H1 (cell line): Measurements from ENCODE around the gene P2RX6. TPM values are rescaled to one million over a fixed set of nuclear protein-coding genes. Genes with fewer than 3 reads are reported as not detected.
A peak's percentile ranks its signal among the peaks of the same experiment; 100 is the strongest.

Experiments used
- CTCF ChIA-PET: fragments of 300-600 bp; sonication (Branson Sonifier 250); formaldehyde crosslinking; loops from one replicate; lab custom pipeline; 2021; ENCODE audit not compliant: partially characterized antibody; lab: Charles Lee
- POLR2A ChIA-PET: fragments of 300-600 bp; sonication (Branson Sonifier 250); formaldehyde crosslinking; loops from one replicate; lab custom pipeline; 2021; ENCODE audit warnings: inconsistent platforms; ENCODE audit not compliant: partially characterized antibody; lab: Charles Lee
- DNase-seq, 2 experiments: peaks; one replicate each; pipeline versions ENCODE4 v3.0.0 to v3.0.0-alpha.2; 2010 to 2022; ENCODE audit warnings: low spot score in 2 of 2, low read depth in 1 of 2, mixed read lengths in 1 of 2
- FAIRE-seq: peaks from 2 replicates; lab custom pipeline; 2011; peaks lifted over from hg19 to GRCh38; lab: Jason Lieb, UNC
- H2AFZ ChIP-seq: 2 replicates; pipeline ENCODE4 v1.8.1; 2012; ENCODE audit warnings: low read length, inconsistent platforms
- H2AK5ac ChIP-seq: 2 replicates; pipeline ENCODE4 v1.6.1; 2013; ENCODE audit warnings: low read depth, low read length
- H2BK120ac ChIP-seq: replicated peaks from 2 replicates; pipeline ENCODE3; 2013; ENCODE audit warnings: low read depth, low read length, inconsistent platforms
- H2BK12ac ChIP-seq: 2 replicates; pipeline ENCODE4 v1.6.1; 2013; ENCODE audit warnings: low read depth, low read length
- H2BK15ac ChIP-seq: 2 replicates; pipeline ENCODE4 v1.6.1; 2013; ENCODE audit warnings: low read length
- H2BK20ac ChIP-seq: 2 replicates; pipeline ENCODE4 v1.6.1; 2013; ENCODE audit warnings: low read length
- H2BK5ac ChIP-seq: 2 replicates; pipeline ENCODE4 v1.6.1; 2013; ENCODE audit warnings: low read depth, low read length
- H3K14ac ChIP-seq: 2 replicates; pipeline ENCODE4 v1.6.1; 2013; ENCODE audit warnings: inconsistent platforms; ENCODE audit not compliant: insufficient read length
- H3K18ac ChIP-seq: 2 replicates; pipeline ENCODE4 v1.6.1; 2013; ENCODE audit warnings: low read length; ENCODE audit errors: extremely low read depth
- H3K23ac ChIP-seq: 2 replicates; pipeline ENCODE4 v1.6.1; 2013; ENCODE audit warnings: inconsistent platforms; ENCODE audit not compliant: insufficient read length
- H3K23me2 ChIP-seq: 2 replicates; pipeline ENCODE4 v1.6.1; 2013; ENCODE audit warnings: low read depth, low read length
- H3K27ac ChIP-seq: 2 replicates; pipeline ENCODE4 v1.6.1; 2011; ENCODE audit warnings: low read depth, low read length, inconsistent platforms
- H3K27me3 ChIP-seq, 4 experiments: replicated peaks in 1 of 4; 1 replicate in 1 of 4; 2 replicates in 3 of 4; pipeline versions ENCODE4 v1.6.1 to v1.8.1; 2011 to 2013; ENCODE audit warnings: low read length in 3 of 4, mild to moderate bottlenecking in 3 of 4, inconsistent platforms in 2 of 4, mixed read lengths in 2 of 4, moderate library complexity in 1 of 4; ENCODE audit not compliant: control insufficient read depth in 3 of 4, insufficient read depth in 3 of 4; ENCODE audit errors: extremely low read depth in 1 of 4
- H3K36me3 ChIP-seq, 4 experiments: 2 replicates each; pipeline versions ENCODE4 v1.6.1 to v1.8.1; 2011 to 2013; ENCODE audit warnings: mild to moderate bottlenecking in 4 of 4, low read length in 3 of 4, moderate library complexity in 2 of 4, control low read depth in 1 of 4, inconsistent platforms in 1 of 4; ENCODE audit not compliant: insufficient read depth in 4 of 4, control insufficient read depth in 2 of 4
- H3K4ac ChIP-seq: replicated peaks from 2 replicates; pipeline ENCODE3; 2013; ENCODE audit warnings: low read length, low read depth, mixed read lengths, inconsistent platforms; ENCODE audit not compliant: insufficient read length
- H3K4me1 ChIP-seq, 4 experiments: replicated peaks in 1 of 4; 1 replicate in 1 of 4; 2 replicates in 3 of 4; pipeline versions ENCODE4 v1.6.1 to v1.8.1; 2011 to 2013; ENCODE audit warnings: low read length in 3 of 4, inconsistent platforms in 2 of 4, mixed read lengths in 1 of 4; ENCODE audit not compliant: insufficient read depth in 4 of 4, control insufficient read depth in 3 of 4
- H3K4me2 ChIP-seq, 2 experiments: 2 replicates each; pipeline versions ENCODE4 v1.6.1 to v1.8.1; 2011 to 2013; ENCODE audit warnings: low read depth in 2 of 2, low read length in 2 of 2, control low read depth in 1 of 2, inconsistent platforms in 1 of 2, mild to moderate bottlenecking in 1 of 2; ENCODE audit not compliant: insufficient read depth in 1 of 2
- H3K4me3 ChIP-seq, 4 experiments: fragments of 200-600, 300-600 bp in 1 of 4; sonication (generic), shearing (Covaris generic), sonication (Bioruptor Twin) in 1 of 4; 2 replicates each; pipeline versions ENCODE4 v1.5.1 to v1.8.1; 2011 to 2016; ENCODE audit warnings: low read length in 4 of 4, low read depth in 3 of 4, control low read depth in 2 of 4, inconsistent platforms in 2 of 4, mild to moderate bottlenecking in 2 of 4, mixed read lengths in 1 of 4, moderate library complexity in 1 of 4; ENCODE audit not compliant: insufficient read depth in 2 of 4; ENCODE audit errors: extremely low read depth in 1 of 4
- H3K56ac ChIP-seq: replicated peaks from 2 replicates; pipeline ENCODE3; 2013; ENCODE audit warnings: low read depth, mild to moderate bottlenecking, mixed read lengths, low read length, inconsistent platforms; ENCODE audit not compliant: insufficient read length
- H3K79me1 ChIP-seq: 2 replicates; pipeline ENCODE4 v1.6.1; 2013; ENCODE audit warnings: low read depth, low read length, control low read depth
- H3K79me2 ChIP-seq, 2 experiments: 2 replicates each; pipeline versions ENCODE4 v1.6.1 to v1.8.1; 2012 to 2013; ENCODE audit warnings: low read length in 2 of 2, mild to moderate bottlenecking in 2 of 2, inconsistent platforms in 1 of 2; ENCODE audit not compliant: insufficient read depth in 2 of 2, control insufficient read depth in 1 of 2
- H3K9ac ChIP-seq, 4 experiments: replicated peaks in 1 of 4; 1 replicate in 1 of 4; 2 replicates in 3 of 4; pipeline versions ENCODE4 v1.6.1 to v1.8.1; 2011 to 2013; ENCODE audit warnings: low read depth in 3 of 4, low read length in 3 of 4, control low read depth in 2 of 4, mild to moderate bottlenecking in 2 of 4, moderate library complexity in 2 of 4, inconsistent platforms in 1 of 4; ENCODE audit errors: extremely low read depth in 1 of 4
- H3K9me3 ChIP-seq, 2 experiments: 2 replicates each; pipeline versions ENCODE4 v1.6.1 to v1.8.1; 2012 to 2013; ENCODE audit warnings: mild to moderate bottlenecking in 2 of 2, moderate library complexity in 2 of 2, control low read depth in 1 of 2, inconsistent platforms in 1 of 2, low read depth in 1 of 2, low read length in 1 of 2, mixed read lengths in 1 of 2; ENCODE audit not compliant: insufficient read depth in 2 of 2
- H4K20me1 ChIP-seq, 2 experiments: replicated peaks in 1 of 2; 2 replicates each; pipeline versions ENCODE3 to v1.8.1; 2011 to 2013; ENCODE audit warnings: inconsistent platforms in 2 of 2, low read length in 2 of 2, mild to moderate bottlenecking in 1 of 2; ENCODE audit not compliant: insufficient read depth in 2 of 2, control insufficient read depth in 1 of 2
- H4K5ac ChIP-seq: 2 replicates; pipeline ENCODE4 v1.6.1; 2013; ENCODE audit warnings: low read length, low read depth, mixed read lengths, inconsistent platforms; ENCODE audit not compliant: insufficient read length
- H4K8ac ChIP-seq: 2 replicates; pipeline ENCODE4 v1.8.0; 2013; ENCODE audit warnings: mild to moderate bottlenecking, moderate library complexity, low read length, inconsistent platforms; ENCODE audit not compliant: insufficient read depth; ENCODE audit errors: extremely low read depth
- H4K91ac ChIP-seq: replicated peaks from 2 replicates; pipeline ENCODE3; 2013; ENCODE audit warnings: low read length, mixed read lengths, inconsistent platforms; ENCODE audit not compliant: insufficient read length
- MAFK ChIP-seq: IDR thresholded peaks from 2 replicates; pipeline ENCODE4 v1.6.1; 2012; ENCODE audit warnings: low read depth, mild to moderate bottlenecking, improper control_type of control experiment, low read length
- NRF1 ChIP-seq: IDR thresholded peaks from 2 replicates; pipeline ENCODE4 v1.6.1; 2011; ENCODE audit warnings: mild to moderate bottlenecking, low read depth, low read length, improper control_type of control experiment
- RFX5 ChIP-seq: IDR thresholded peaks from 2 replicates; pipeline ENCODE4 v1.6.1; 2011; ENCODE audit warnings: low read depth, low read length, improper control_type of control experiment, borderline replicate concordance
- RXRA ChIP-seq: IDR thresholded peaks from 2 replicates; pipeline ENCODE4 v1.6.1; 2011; ENCODE audit warnings: low read depth, mild to moderate bottlenecking, low read length, moderate library complexity; ENCODE audit not compliant: insufficient read depth
- SIN3A ChIP-seq, 2 experiments: IDR thresholded peaks in 1 of 2; conservative IDR thresholded peaks in 1 of 2; 2 replicates each; pipeline ENCODE4 v1.6.1; 2011 to 2012; ENCODE audit warnings: low read length in 2 of 2, improper control_type of control experiment in 1 of 2, low read depth in 1 of 2, mild to moderate bottlenecking in 1 of 2
- SP4 ChIP-seq: IDR thresholded peaks from 2 replicates; pipeline ENCODE4 v1.6.1; 2012; ENCODE audit warnings: low read length, inconsistent platforms
- ZNF274 ChIP-seq: IDR thresholded peaks from 2 replicates; pipeline ENCODE4 v1.7.0; 2012; ENCODE audit warnings: low read length, borderline replicate concordance; ENCODE audit errors: extremely low read depth
- WGBS, 2 experiments: shearing (Covaris generic) in 1 of 2; methylation state at CpG; one replicate each; pipeline versions ENCODE4 v1.1.6 to v1.1.7; 2013 to 2015; ENCODE audit warnings: low lambda C conversion rate in 2 of 2, mixed read lengths in 2 of 2, inconsistent platforms in 1 of 2, low coverage in 1 of 2, missing lambda C conversion rate in 1 of 2; ENCODE audit not compliant: insufficient replicate concordance in 2 of 2, insufficient coverage in 1 of 2, insufficient read length in 1 of 2; ENCODE audit errors: extremely low coverage in 1 of 2, missing lambda C conversion rate in 1 of 2; 5-methylcytosine and 5-hydroxymethylcytosine counted together
- polyA plus RNA-seq, 7 experiments: library from polyadenylated mRNA; depleted of rRNA in 3 of 7; stranded (reverse) in 5 of 7; unstranded in 2 of 7; fragments of >200 nt in 5 of 7; fragments of 200-250 nt in 2 of 7; gene quantifications; 1 replicate in 5 of 7; 2 replicates in 1 of 7; 4 replicates in 1 of 7; pipeline versions ENCODE4 v1.2.1 to v1.2.3, GENCODE V29; 2011 to 2013; ENCODE audit warnings: missing spikeins in 2 of 7, mixed read lengths in 2 of 7
- total RNA-seq: library from RNA; stranded (reverse); fragmentation: NEBNext Ultra II Directional; extraction: Animal tissue kit (Norgen Biotek cat#: 25700); gene quantifications from 2 replicates; pipeline ENCODE4 v1.2.1, GENCODE V29; 2021
- TF ChIP-seq, protein P1 (sequence below), 3 experiments: IDR thresholded peaks; 1 replicate in 2 of 3; 2 replicates in 1 of 3; pipeline versions ENCODE4 v1.5.1 to v1.6.1; 2011; ENCODE audit warnings: low read length in 3 of 3, mild to moderate bottlenecking in 3 of 3, inconsistent platforms in 2 of 3, low read depth in 1 of 3, moderate library complexity in 1 of 3; ENCODE audit not compliant: insufficient read depth in 1 of 3; ENCODE audit errors: control extremely low read depth in 1 of 3

The P2RX6 gene
- total and polyA plus RNA-seq, 2 of the 8 experiments (the other 6 are each of a cell fraction or from before 2014, with no cell fraction given): 0.09 TPM; not detected in 1

- no peak overlapping the region for H2BK12ac ChIP-seq
- no peaks in the 10 kb centered on the region for H4K20me1 ChIP-seq
- H2BK15ac ChIP-seq: no peak overlapping the region
- H3K4ac ChIP-seq: no peak overlapping the region
- no peaks in the 10 kb centered on the region for H3K9me3 ChIP-seq
- H3K36me3 ChIP-seq: no peaks in the 10 kb centered on the region
- no peak overlapping the region for H2BK20ac ChIP-seq
- no peaks in the 10 kb centered on the region for H3K79me1 ChIP-seq
- H3K18ac ChIP-seq: no peak overlapping the region
- H3K14ac ChIP-seq: no peak overlapping the region
- no peak overlapping the region for H2AK5ac ChIP-seq
- peaks cover 0 to 10% (median 0%) of the 10 kb centered on the region in 4 experiments; a peak in 2 of 7 replicates for H3K4me1 ChIP-seq
- H4K5ac ChIP-seq: no peak overlapping the region
- DNase-seq (no peak), FAIRE-seq (no peak)
- no peak overlapping the region for H2BK120ac ChIP-seq
- H4K8ac ChIP-seq: no peak overlapping the region
- no peak overlapping the region for H3K27ac ChIP-seq
- H3K9ac ChIP-seq: no peak overlapping the region
- H2BK5ac ChIP-seq: no peak overlapping the region
- H3K23me2 ChIP-seq: peaks cover 6% of the 10 kb centered on the region; the same call in 1 of the 2 replicates
- H3K23ac ChIP-seq: no peak overlapping the region
- H4K91ac ChIP-seq: no peak overlapping the region
- H2AFZ ChIP-seq: no peak overlapping the region
- H3K4me3 ChIP-seq: peak overlapping the region; percentile 2 to 71 (median 58); a peak in 6 of 8 replicates
- H3K27me3 ChIP-seq: peaks cover 0 to 7% (median 2%) of the 10 kb centered on the region in 4 experiments; a peak in 3 of 7 replicates
- WGBS, 2 experiments: 60% methylated on average over 15 of the region's 15 CpGs; no CpG with 5 or more reads in 1 of the 2 experiments
- no peaks in the 10 kb centered on the region for H3K79me2 ChIP-seq
- H3K56ac ChIP-seq: no peak overlapping the region
- ChIA-PET CTCF (interaction anchor here (0.8 to 3.9 kb wide), 10 partner anchors 11 to 159 kb away, joined by 3 to 18 read pairs (median 4); partner anchors contain the start of genes LZTR1 and SLC7A4), POLR2A (interaction anchor here (0.7 to 1.8 kb wide), 3 partner anchors 19 to 63 kb away, joined by 3 to 5 read pairs (median 4); partner anchors contain the start of gene LZTR1)
- peak overlapping the region; percentile 65 to 79 for H3K4me2 ChIP-seq
- TF ChIP-seq RFX5: no peak
- TF ChIP-seq, protein P1, sequence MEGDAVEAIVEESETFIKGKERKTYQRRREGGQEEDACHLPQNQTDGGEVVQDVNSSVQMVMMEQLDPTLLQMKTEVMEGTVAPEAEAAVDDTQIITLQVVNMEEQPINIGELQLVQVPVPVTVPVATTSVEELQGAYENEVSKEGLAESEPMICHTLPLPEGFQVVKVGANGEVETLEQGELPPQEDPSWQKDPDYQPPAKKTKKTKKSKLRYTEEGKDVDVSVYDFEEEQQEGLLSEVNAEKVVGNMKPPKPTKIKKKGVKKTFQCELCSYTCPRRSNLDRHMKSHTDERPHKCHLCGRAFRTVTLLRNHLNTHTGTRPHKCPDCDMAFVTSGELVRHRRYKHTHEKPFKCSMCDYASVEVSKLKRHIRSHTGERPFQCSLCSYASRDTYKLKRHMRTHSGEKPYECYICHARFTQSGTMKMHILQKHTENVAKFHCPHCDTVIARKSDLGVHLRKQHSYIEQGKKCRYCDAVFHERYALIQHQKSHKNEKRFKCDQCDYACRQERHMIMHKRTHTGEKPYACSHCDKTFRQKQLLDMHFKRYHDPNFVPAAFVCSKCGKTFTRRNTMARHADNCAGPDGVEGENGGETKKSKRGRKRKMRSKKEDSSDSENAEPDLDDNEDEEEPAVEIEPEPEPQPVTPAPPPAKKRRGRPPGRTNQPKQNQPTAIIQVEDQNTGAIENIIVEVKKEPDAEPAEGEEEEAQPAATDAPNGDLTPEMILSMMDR (IDR thresholded peaks at IDR 0.05; ENCODE audit: control extremely low read depth in 1 of 3, insufficient read depth in 1 of 3, low read depth in 1 of 3, low read length in 3 of 3): no peak
- TF ChIP-seq ZNF274: no peak
- TF ChIP-seq NRF1: no peak
- no peak for TF ChIP-seq SP4
- TF ChIP-seq SIN3A (conservative IDR thresholded peaks at IDR 0.05 in 1 of 2, IDR thresholded peaks at IDR 0.05 in 1 of 2; ENCODE audit: low read depth in 1 of 2, low read length in 2 of 2): no peak
- TF ChIP-seq MAFK: no peak
- TF ChIP-seq RXRA: no peak
These were observed 30.1 kb downstream of the P2RX6 start for GRCh38 chr22:21044931-21045584.
